Measurements from ENCODE around the gene RAPGEF4.

RAPGEF4 gene

DNA sequence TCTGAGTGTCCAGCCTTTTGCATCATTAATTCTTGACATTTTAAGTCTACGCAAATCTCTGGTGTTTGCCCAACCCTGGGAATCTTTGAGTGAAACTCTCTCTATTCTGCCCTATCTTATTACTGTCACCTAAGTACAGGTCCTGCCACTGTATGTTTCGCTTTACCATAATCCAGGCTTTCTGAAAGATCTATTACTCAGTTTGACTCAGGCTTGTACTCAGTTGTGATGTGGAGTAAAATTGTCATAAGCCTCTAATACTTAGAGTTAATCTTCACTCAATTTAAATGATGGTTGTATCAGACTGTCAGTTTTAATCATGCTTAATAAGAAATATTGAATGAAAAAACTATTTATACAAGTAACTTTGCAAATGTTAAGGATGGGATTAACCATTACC, 30.3 kb upstream of the RAPGEF4 start:
- Histone ChIP-seq H3K23ac (ENCODE audit: low read depth, low read length, poor library complexity) (no peak overlapping the region), H3K18ac (ENCODE audit: low read length) (no peak overlapping the region), H2AK5ac (ENCODE audit: low read depth, low read length) (no peak overlapping the region), H3K4me1 (ENCODE audit: control insufficient read depth in 2 of 2, insufficient read depth in 1 of 2, low read depth in 1 of 2, low read length in 2 of 2) (peaks cover 0 to 3% of the 10 kb centered on the region in 2 donors), H2BK5ac (ENCODE audit: low read length) (no peak overlapping the region), H3K9ac (ENCODE audit: low read depth, low read length, poor library complexity) (no peak overlapping the region), H3K79me1 (ENCODE audit: low read depth, low read length) (no peaks in the 10 kb centered on the region), H3K27me3 (ENCODE audit: control insufficient read depth in 3 of 3, insufficient read depth in 3 of 3, low read depth in 1 of 3, low read length in 3 of 3) (peaks cover 0 to 4% (median 0%) of the 10 kb centered on the region in 3 experiments), H3K4me3 (ENCODE audit: low read length in 2 of 2) (no peak overlapping the region), H3K36me3 (replicated peaks in 1 of 2; ENCODE audit: control insufficient read depth in 2 of 2, insufficient read depth in 2 of 2, low read length in 2 of 2) (no peaks in the 10 kb centered on the region), H2BK12ac (ENCODE audit: low read length) (no peak overlapping the region), H4K8ac (ENCODE audit: low read depth, low read length) (no peak overlapping the region), H3K14ac (ENCODE audit: low read length) (no peak overlapping the region), H4K91ac (ENCODE audit: low read depth, low read length, poor library complexity) (no peak overlapping the region), H3K4me2 (ENCODE audit: insufficient read depth, low read length, poor library complexity, severe bottlenecking) (no peak overlapping the region), H3K4ac (ENCODE audit: low read length) (no peak overlapping the region), H3K9me3 (replicated peaks in 1 of 2; ENCODE audit: control insufficient read depth in 2 of 2, insufficient read depth in 1 of 2, low read depth in 1 of 2, low read length in 2 of 2) (no peaks in the 10 kb centered on the region), H3K27ac (replicated peaks; ENCODE audit: low read length) (no peak overlapping the region), H2BK120ac (ENCODE audit: low read depth, low read length) (no peak overlapping the region), H2AFZ (ENCODE audit: low read length) (no peak overlapping the region), H2BK15ac (ENCODE audit: low read length) (no peak overlapping the region)
- no peak for DNase-seq (ENCODE audit: low spot score)
- no CpG with 5 or more reads among the region's 2 CpGs for WGBS, 2 donors (ENCODE audit: extremely low coverage in 2 of 2, insufficient read length in 2 of 2, insufficient replicate concordance in 1 of 2)

DNA sequence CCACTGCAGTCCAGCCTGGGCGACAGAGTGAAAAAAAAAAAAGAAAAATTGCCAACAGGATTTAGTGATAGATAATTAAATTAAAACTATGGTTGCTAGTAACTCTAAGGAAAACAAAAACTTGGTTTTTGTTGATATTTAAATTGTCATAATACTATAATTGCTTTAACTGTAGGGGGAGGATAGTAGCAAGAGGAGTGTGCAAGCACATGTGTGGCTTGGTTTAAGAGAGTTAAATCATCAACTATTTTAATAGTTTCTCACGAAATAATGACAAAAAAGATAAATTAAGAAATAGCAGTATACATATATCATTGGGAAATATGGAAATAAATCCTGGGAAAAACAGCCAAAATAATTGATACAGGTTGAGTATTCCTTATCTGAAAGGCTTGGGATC, 27.4 kb upstream of the RAPGEF4 start:
- DNase-seq (ENCODE audit: low spot score), result no peak
- H2BK5ac ChIP-seq (ENCODE audit: low read length), result no peak overlapping the region
- H4K91ac ChIP-seq (ENCODE audit: low read depth, low read length, poor library complexity), result no peak overlapping the region
- no peak overlapping the region for H3K4me3 ChIP-seq (ENCODE audit: low read length in 2 of 2)
- H3K79me1 ChIP-seq (ENCODE audit: low read depth, low read length), result no peaks in the 10 kb centered on the region
- H2AK5ac ChIP-seq (ENCODE audit: low read depth, low read length), result no peak overlapping the region
- no peaks in the 10 kb centered on the region for H3K9me3 ChIP-seq (replicated peaks in 1 of 2; ENCODE audit: control insufficient read depth in 2 of 2, insufficient read depth in 1 of 2, low read depth in 1 of 2, low read length in 2 of 2)
- H3K36me3 ChIP-seq (replicated peaks in 1 of 2; ENCODE audit: control insufficient read depth in 2 of 2, insufficient read depth in 2 of 2, low read length in 2 of 2), result no peaks in the 10 kb centered on the region
- no CpG with 5 or more reads among the region's 2 CpGs for WGBS, 2 donors (ENCODE audit: extremely low coverage in 2 of 2, insufficient read length in 2 of 2, insufficient replicate concordance in 1 of 2)
- H3K9ac ChIP-seq (ENCODE audit: low read depth, low read length, poor library complexity), result no peak overlapping the region
- H3K18ac ChIP-seq (ENCODE audit: low read length), result no peak overlapping the region
- no peak overlapping the region for H2AFZ ChIP-seq (ENCODE audit: low read length)
- H3K27ac ChIP-seq (replicated peaks; ENCODE audit: low read length), result no peak overlapping the region
- H3K4ac ChIP-seq (ENCODE audit: low read length), result no peak overlapping the region
- H3K4me1 ChIP-seq (ENCODE audit: control insufficient read depth in 2 of 2, insufficient read depth in 1 of 2, low read depth in 1 of 2, low read length in 2 of 2), result peaks cover 0 to 3% of the 10 kb centered on the region in 2 donors
- no peak overlapping the region for H3K14ac ChIP-seq (ENCODE audit: low read length)
- H3K27me3 ChIP-seq (ENCODE audit: control insufficient read depth in 3 of 3, insufficient read depth in 3 of 3, low read depth in 1 of 3, low read length in 3 of 3), result peaks cover 0 to 4% (median 0%) of the 10 kb centered on the region in 3 experiments
- H4K8ac ChIP-seq (ENCODE audit: low read depth, low read length), result no peak overlapping the region
- H3K4me2 ChIP-seq (ENCODE audit: insufficient read depth, low read length, poor library complexity, severe bottlenecking), result no peak overlapping the region
- H2BK12ac ChIP-seq (ENCODE audit: low read length), result no peak overlapping the region
- no peak overlapping the region for H3K23ac ChIP-seq (ENCODE audit: low read depth, low read length, poor library complexity)
- H2BK15ac ChIP-seq (ENCODE audit: low read length), result no peak overlapping the region
- no peak overlapping the region for H2BK120ac ChIP-seq (ENCODE audit: low read depth, low read length)

DNA sequence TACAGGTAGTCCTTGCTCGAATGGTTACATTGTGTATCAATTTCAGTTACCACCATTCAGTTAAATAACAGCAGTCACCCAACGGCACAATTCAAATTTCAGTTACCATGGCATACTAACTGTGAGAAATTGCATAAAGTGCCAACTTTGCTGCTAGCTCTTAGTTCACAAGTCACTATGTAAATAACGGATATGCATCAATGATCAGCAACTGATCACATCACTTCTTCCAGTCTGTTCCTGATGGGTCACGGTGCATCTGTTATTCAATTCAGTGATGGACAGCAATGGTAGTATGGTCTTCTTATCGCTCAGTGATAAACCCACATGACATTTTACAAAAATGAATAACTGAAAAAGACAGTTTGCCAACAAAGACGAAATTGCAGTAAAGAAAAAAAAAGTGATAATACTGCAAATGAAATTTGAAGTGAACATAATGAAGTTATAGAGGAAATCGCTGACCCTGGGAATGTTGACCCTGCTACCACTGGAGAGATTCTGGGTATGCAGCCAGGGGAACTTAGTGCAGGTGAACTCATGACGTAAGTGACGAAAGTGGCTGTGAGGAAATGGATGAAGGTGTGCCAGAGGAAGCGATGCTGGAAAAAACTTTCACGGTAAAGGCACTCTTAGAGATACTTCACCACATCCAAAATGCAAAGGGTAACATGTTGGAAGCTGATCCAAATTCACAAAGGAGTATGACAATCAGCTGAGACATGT, 25.9 kb upstream of the RAPGEF4 start:
- no peak overlapping the region for H3K27ac ChIP-seq (replicated peaks; ENCODE audit: low read length)
- H3K4me2 ChIP-seq (ENCODE audit: insufficient read depth, low read length, poor library complexity, severe bottlenecking), result no peak overlapping the region
- DNase-seq (ENCODE audit: low spot score), result no peak
- no CpG with 5 or more reads among the region's 11 CpGs for WGBS, 2 donors (ENCODE audit: extremely low coverage in 2 of 2, insufficient read length in 2 of 2, insufficient replicate concordance in 1 of 2)
- no peak overlapping the region for H3K4ac ChIP-seq (ENCODE audit: low read length)
- no peaks in the 10 kb centered on the region for H3K79me1 ChIP-seq (ENCODE audit: low read depth, low read length)
- no peak overlapping the region for H3K18ac ChIP-seq (ENCODE audit: low read length)
- H2AFZ ChIP-seq (ENCODE audit: low read length), result no peak overlapping the region
- H3K23ac ChIP-seq (ENCODE audit: low read depth, low read length, poor library complexity), result no peak overlapping the region
- H3K4me1 ChIP-seq (ENCODE audit: control insufficient read depth in 2 of 2, insufficient read depth in 1 of 2, low read depth in 1 of 2, low read length in 2 of 2), result peaks cover 0 to 3% of the 10 kb centered on the region in 2 donors
- no peak overlapping the region for H2BK12ac ChIP-seq (ENCODE audit: low read length)
- H2BK120ac ChIP-seq (ENCODE audit: low read depth, low read length), result no peak overlapping the region
- H3K27me3 ChIP-seq (ENCODE audit: control insufficient read depth in 3 of 3, insufficient read depth in 3 of 3, low read depth in 1 of 3, low read length in 3 of 3), result peaks cover 0 to 4% (median 0%) of the 10 kb centered on the region in 3 experiments
- H3K36me3 ChIP-seq (replicated peaks in 1 of 2; ENCODE audit: control insufficient read depth in 2 of 2, insufficient read depth in 2 of 2, low read length in 2 of 2), result no peaks in the 10 kb centered on the region
- H2AK5ac ChIP-seq (ENCODE audit: low read depth, low read length), result no peak overlapping the region
- H3K4me3 ChIP-seq (ENCODE audit: low read length in 2 of 2), result no peak overlapping the region
- H3K9ac ChIP-seq (ENCODE audit: low read depth, low read length, poor library complexity), result no peak overlapping the region
- no peaks in the 10 kb centered on the region for H3K9me3 ChIP-seq (replicated peaks in 1 of 2; ENCODE audit: control insufficient read depth in 2 of 2, insufficient read depth in 1 of 2, low read depth in 1 of 2, low read length in 2 of 2)
- no peak overlapping the region for H4K8ac ChIP-seq (ENCODE audit: low read depth, low read length)
- no peak overlapping the region for H2BK5ac ChIP-seq (ENCODE audit: low read length)
- H4K91ac ChIP-seq (ENCODE audit: low read depth, low read length, poor library complexity), result no peak overlapping the region
- H2BK15ac ChIP-seq (ENCODE audit: low read length), result no peak overlapping the region
- H3K14ac ChIP-seq (ENCODE audit: low read length), result no peak overlapping the region

DNA sequence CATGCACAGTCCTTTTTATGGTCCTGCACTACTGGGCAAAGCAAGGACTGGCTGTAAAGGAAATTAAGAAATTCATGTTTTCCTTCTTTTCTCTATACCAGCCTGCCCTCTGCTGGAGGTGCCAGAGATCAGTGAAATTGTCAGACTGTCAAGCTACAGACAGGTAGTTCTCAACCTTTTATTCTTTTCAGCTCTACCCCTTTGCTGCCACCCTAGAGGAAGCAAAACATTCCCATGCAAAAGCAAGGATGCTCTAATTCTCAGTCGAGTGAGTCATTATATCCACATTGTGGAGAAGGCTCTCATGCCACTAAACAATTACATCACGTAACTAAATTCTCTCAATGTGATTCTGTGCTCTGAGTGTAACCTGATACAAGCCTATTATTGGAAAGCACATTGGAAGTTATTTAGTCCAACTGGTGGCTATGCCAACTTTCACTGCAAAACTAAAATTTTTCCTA, 25.0 kb upstream of the RAPGEF4 start:
- peak; percentile 20 for DNase-seq (ENCODE audit: low spot score)
- H3K9ac ChIP-seq (ENCODE audit: low read depth, low read length, poor library complexity), result no peak overlapping the region
- no peak overlapping the region for H3K23ac ChIP-seq (ENCODE audit: low read depth, low read length, poor library complexity)

More for the DNA sequence above, 25.0 kb upstream of the RAPGEF4 start:
- no peak overlapping the region for H4K8ac ChIP-seq (ENCODE audit: low read depth, low read length)
- H3K27ac ChIP-seq (replicated peaks; ENCODE audit: low read length), result no peak overlapping the region
- H3K14ac ChIP-seq (ENCODE audit: low read length), result no peak overlapping the region
- no peak overlapping the region for H2BK5ac ChIP-seq (ENCODE audit: low read length)
- no peak overlapping the region for H2BK15ac ChIP-seq (ENCODE audit: low read length)
- H3K4me1 ChIP-seq (ENCODE audit: control insufficient read depth in 2 of 2, insufficient read depth in 1 of 2, low read depth in 1 of 2, low read length in 2 of 2), result peaks cover 0 to 3% of the 10 kb centered on the region in 2 donors
- H2AFZ ChIP-seq (ENCODE audit: low read length), result no peak overlapping the region
- no peaks in the 10 kb centered on the region for H3K36me3 ChIP-seq (replicated peaks in 1 of 2; ENCODE audit: control insufficient read depth in 2 of 2, insufficient read depth in 2 of 2, low read length in 2 of 2)
- H3K4me3 ChIP-seq (ENCODE audit: low read length in 2 of 2), result no peak overlapping the region
- H3K4me2 ChIP-seq (ENCODE audit: insufficient read depth, low read length, poor library complexity, severe bottlenecking), result no peak overlapping the region
- no peak overlapping the region for H2AK5ac ChIP-seq (ENCODE audit: low read depth, low read length)
- no peaks in the 10 kb centered on the region for H3K27me3 ChIP-seq (ENCODE audit: control insufficient read depth in 3 of 3, insufficient read depth in 3 of 3, low read depth in 1 of 3, low read length in 3 of 3)
- no peak overlapping the region for H3K4ac ChIP-seq (ENCODE audit: low read length)
- H3K79me1 ChIP-seq (ENCODE audit: low read depth, low read length), result no peaks in the 10 kb centered on the region
- no peak overlapping the region for H2BK120ac ChIP-seq (ENCODE audit: low read depth, low read length)
- no CpG with 5 or more reads among the region's 2 CpGs for WGBS, 2 donors (ENCODE audit: extremely low coverage in 2 of 2, insufficient read length in 2 of 2, insufficient replicate concordance in 1 of 2)
- H3K18ac ChIP-seq (ENCODE audit: low read length), result no peak overlapping the region
- no peak overlapping the region for H4K91ac ChIP-seq (ENCODE audit: low read depth, low read length, poor library complexity)
- no peaks in the 10 kb centered on the region for H3K9me3 ChIP-seq (replicated peaks in 1 of 2; ENCODE audit: control insufficient read depth in 2 of 2, insufficient read depth in 1 of 2, low read depth in 1 of 2, low read length in 2 of 2)
- no peak overlapping the region for H2BK12ac ChIP-seq (ENCODE audit: low read length)
